ENCODE data around the gene NDUFA7.
"Not testable (repeated sequence)": the region's sequence is repeated elsewhere in the genome, so short reads cannot be mapped to it uniquely, and the experiment has no call there.

NDUFA7 gene

DNA sequence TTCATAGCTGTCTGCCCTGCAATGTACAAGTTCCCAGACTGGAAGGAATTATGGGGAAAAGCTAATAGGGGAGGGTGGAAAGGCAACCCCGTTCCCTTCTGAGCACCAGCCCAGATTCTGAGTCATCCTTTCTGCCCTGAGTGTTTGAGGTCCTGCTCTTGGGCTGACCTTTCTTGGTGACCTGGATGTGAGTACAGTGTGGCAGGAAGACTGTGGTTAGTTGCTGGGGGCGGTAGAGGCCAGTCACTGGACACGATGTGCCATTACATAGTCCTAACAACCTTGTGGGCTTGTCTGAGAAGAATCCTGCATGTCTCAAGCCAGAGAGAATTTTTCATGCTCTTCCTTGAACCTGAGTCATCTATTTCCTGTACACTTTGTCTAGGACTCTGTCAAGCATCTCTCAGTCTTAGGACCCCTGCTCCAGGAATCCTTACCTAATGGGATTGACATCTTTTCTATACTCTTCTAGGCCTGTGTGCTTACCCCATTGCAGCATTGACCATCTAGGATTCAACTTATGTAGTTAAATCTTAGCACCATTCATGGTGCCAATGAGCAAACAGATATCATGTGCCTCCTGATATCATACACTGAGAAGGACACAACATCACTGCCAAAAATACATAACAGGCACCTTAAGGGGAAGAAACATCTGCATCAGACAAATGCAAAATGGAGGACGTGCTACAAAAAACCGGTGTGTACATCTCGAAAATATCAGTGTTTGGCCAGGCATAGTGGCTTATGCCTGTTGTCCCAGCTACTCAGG is 34.6 kb upstream of the NDUFA7 start:
- in situ Hi-C loops (cut with MboI; ENCODE audit: low pct_unique_long_range_greater_than_20kb, low sequenced_read_pairs, unreplicated experiment) = no loop called here
- no peak for DNase-seq (ENCODE audit: low spot score)
- TF ChIP-seq CTCF (IDR thresholded peaks at IDR 0.05; ENCODE audit: extremely low read depth, insufficient read depth, missing control alignments) = no peak

DNA sequence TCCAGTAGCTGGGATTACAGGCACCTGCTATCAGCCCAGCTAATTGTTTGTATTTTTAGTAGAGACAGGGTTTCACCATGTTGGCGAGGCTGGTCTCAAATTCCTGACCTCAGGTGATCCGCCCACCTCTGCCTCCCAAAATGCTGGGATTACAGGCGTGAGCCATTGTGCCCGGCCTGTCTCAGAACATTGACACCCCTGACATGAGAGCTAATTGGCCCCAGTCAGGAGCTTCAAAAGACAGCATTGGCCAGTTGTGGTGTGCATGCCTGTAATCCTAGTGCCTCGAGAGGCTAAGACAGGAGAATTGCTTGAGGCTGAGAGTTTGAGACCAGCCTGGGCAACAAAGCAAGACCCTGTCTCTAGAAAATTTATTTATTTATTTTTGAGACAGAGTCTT is 31.7 kb upstream of the NDUFA7 start:
- DNase-seq (ENCODE audit: low spot score); in situ Hi-C loops (cut with MboI; ENCODE audit: low pct_unique_long_range_greater_than_20kb, low sequenced_read_pairs, unreplicated experiment): not testable (repeated sequence)

DNA sequence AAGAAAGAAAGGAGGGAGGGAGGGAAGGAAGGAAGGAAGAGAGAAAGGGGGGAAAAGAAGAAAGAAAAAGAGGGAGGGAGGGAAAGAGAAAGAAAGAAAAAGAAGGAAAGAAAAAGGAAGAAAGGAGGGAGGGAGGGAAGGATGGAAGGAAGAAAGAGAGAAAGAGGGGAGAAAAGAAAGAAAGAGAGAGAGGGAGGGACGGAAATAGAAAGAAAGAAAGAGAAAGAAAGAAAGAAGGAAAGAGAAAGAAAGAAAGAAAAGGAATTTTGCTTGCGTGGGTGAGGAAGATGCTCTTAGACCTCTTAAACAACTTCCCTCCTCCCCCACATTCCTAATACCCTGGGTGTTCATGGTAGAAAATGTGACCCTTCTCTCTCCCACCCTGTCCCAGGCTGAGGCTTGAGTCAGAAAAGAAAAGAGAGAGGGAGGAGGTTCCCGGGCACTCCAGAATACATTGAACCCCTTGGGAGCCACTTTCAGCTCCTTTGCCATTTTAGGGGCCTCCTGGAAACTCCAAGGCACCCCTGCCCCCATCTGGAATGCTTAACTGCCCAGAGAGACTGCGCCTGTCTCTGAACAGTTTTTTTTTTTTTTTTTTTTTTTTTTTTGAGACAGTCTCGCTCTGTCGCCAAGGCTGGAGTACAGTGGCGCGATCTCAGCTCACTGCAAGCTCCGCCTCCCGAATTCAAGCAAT is 31.1 kb upstream of the NDUFA7 start:
- TF ChIP-seq CTCF (IDR thresholded peaks at IDR 0.05; ENCODE audit: extremely low read depth, insufficient read depth, missing control alignments) = no peak
- DNase-seq (ENCODE audit: low spot score) = no peak
- in situ Hi-C loops (cut with MboI; ENCODE audit: low pct_unique_long_range_greater_than_20kb, low sequenced_read_pairs, unreplicated experiment) = no loop called here

DNA sequence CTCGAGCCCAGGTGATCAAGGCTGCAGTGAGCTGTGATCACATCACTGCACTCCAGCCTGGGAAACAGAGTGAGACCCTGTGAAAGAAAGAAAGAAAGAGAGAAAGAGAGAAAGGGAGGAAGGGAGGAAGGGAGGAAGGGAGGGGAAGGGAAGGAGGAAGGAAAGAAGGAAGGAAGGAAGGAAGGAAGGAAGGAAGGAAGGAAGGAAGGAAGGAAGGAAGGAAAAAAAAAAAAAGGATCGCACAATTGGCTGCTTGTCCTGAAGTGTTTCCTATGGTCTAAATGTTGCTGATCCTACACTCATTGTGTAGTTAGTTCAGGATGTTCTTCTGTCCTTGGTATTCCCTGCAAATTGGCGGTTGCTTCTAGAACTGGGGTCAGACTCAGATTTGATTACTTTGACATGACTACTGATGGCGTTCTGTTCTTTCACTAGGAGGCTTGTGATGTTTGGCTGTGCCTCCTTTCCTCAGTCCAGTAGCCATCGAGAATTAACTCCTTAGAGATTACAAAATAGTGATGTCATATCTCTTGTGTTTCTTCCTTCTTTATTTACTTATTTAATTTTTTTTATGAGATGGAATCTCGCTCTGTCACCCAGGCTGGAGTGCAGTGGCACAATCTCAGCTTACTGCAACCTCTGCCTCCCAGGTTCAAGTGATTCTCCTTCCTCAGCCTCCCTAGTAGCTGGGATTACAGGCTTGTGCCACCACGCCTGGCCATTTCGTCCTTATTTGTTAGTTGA is 28.6 kb upstream of the NDUFA7 start:
- DNase-seq (ENCODE audit: low spot score); in situ Hi-C loops (cut with MboI; ENCODE audit: low pct_unique_long_range_greater_than_20kb, low sequenced_read_pairs, unreplicated experiment): not testable (repeated sequence)

GRCh38 chr19:8343483-8343844 is 22.3 kb upstream of the NDUFA7 start:
- no peak for DNase-seq (ENCODE audit: low spot score)
- in situ Hi-C loops (cut with MboI; ENCODE audit: low pct_unique_long_range_greater_than_20kb, low sequenced_read_pairs, unreplicated experiment) = no loop called here
- TF ChIP-seq CTCF (IDR thresholded peaks at IDR 0.05; ENCODE audit: extremely low read depth, insufficient read depth, missing control alignments) = peak; percentile 1

DNA sequence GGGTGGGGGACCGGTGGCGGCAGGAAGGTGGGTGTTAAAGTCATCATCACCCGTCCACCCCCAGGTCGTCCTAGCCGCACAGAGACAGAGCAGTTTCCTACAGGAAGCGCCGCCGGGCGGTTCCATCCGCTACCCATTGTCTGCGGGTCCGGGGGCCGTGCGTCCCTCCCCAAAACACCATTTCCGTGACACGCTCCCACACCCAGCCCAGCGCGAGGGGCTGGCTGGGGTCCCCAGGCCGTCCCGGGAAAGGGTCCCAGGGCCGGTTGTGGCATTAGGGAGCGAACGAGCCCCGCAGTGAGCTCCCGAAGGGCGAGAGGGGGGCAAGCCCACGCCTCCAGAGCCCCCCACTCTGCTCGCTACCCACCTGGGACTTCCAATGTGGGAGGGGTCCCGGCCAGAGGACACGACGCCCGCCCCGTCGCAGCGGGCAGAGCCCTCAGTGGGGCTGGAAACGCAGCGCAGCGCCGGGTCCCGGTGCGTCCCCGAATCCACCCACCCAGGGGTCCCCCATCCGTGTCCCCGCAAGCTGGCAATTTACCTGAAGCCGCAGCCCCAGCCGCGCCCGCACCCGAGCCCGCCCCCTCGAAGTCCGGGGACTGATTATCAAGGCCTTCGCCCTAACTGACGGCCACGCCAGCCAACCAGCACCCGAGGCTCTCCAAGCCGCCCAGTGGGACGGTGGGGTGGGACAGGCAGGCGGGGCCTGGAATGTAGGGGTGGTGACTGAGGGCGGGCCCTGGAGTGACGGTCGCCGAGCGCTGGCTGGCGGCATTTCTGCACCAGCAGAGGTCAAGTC is 21.7 kb upstream of the NDUFA7 start, which contains the start of gene KANK3:
KANK3 (minus strand) TSS at position 579 of the 799 bp plus-strand sequence. CDS start 5,434 bp downstream, outside the sequence.
- in situ Hi-C loops (cut with MboI; ENCODE audit: low pct_unique_long_range_greater_than_20kb, low sequenced_read_pairs, unreplicated experiment) = no loop called here
- no peak for TF ChIP-seq CTCF (IDR thresholded peaks at IDR 0.05; ENCODE audit: extremely low read depth, insufficient read depth, missing control alignments)
- peak; percentile 98 for DNase-seq (ENCODE audit: low spot score)

GRCh38 chr19:8342316-8342683 is 21.1 kb upstream of the NDUFA7 start:
- in situ Hi-C loops (cut with MboI; ENCODE audit: low pct_unique_long_range_greater_than_20kb, low sequenced_read_pairs, unreplicated experiment) = no loop called here
- TF ChIP-seq CTCF (IDR thresholded peaks at IDR 0.05; ENCODE audit: extremely low read depth, insufficient read depth, missing control alignments) = no peak
- DNase-seq (ENCODE audit: low spot score) = no peak

DNA sequence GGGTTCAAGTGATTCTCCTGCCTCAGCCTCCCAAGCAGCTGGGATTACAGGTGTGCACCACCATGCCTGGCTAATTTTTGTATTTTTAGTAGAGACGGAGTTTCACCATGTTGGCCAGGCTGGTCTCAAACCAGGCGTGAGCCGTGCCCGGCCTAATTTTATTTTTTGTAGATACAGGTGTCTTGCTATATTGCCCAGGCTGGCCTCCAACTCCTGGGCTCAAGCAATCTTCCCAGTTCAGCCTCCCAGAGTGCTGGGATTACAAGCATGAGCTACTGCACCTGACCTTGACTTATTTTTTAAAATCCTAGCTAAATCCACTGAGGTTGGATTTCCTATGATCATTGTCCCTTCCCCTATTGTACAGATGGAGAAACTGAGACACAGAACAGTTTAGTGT is 20.3 kb upstream of the NDUFA7 start:
- DNase-seq (ENCODE audit: low spot score); in situ Hi-C loops (cut with MboI; ENCODE audit: low pct_unique_long_range_greater_than_20kb, low sequenced_read_pairs, unreplicated experiment): not testable (repeated sequence)
